Activated naive CD4-positive, alpha-beta T cell (primary cell): ENCODE measurements around the gene CENPM.

Experiments used
- DNase-seq, 4 experiments: peaks; one replicate each; lab custom pipeline; 2025; lab: John Stamatoyannopoulos, UW

Gene CENPM

DNA sequence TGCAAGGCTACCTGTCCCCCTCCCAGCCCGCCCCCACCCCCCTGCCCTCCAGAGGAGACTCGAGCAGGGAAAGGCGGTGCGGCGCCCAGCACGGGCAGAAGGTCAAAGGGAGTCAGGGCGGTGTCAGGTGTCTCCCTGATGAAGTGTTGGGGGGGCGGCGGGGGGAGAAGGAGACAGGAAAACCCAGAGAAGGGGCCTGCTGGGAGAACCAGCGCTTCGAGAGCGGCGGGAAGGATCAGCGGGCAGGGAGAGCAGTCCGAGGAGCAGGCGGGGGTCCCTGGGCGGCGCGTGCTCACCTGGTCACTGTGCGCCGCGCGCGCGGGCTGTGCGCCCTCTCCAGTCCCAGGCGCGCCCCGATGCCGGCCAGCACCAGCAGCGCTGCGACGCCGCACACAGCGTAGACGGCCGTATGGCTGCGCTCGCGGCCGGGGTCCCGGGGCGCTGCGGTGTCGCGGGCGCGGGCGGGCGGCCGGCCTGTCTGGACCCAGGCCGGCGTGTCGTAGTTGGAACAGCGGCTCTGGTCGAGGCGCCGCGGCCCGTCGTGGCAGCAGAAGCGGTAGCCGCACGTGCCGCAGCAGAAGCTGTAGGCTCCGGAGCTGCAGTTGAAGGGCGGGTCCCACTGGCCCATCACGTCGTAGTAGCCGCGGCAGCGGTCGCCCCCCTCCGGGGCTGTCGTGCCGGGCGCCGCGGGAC lies 33.0 kb downstream of the CENPM start:
- DNase-seq = no peak

DNA sequence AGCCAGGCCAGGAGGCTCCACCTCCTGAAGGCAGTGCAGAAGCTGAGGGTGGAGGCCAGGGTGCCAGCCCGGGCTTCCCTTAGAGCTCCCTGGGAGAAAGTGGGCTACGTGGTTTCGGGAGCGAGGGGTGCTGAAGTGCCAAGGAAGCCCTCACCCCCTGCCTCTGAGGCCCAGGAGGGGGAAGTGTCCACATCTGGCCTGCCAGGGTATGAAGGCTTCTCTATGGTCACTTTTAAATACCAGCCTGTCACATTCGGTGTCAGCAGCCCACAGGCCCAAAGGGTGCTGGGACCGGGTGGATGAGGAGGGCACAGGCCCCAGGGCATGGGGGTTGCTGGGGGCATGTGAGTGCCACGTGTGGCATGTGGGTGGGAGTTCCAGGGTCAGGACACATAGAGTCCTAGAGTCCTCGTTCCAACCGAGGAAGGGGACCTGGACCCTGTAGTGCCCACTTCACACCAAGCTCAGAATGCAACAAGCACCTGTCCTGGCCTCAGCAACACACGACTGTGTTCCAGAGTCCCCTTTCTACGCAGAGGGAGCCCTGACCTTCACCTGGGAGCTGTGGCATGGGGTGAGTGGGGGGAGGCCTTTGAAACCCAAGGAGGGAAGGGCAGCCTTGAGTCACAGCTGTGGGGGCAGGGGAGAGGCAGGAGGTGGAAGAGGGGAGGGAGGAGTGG lies 33.8 kb downstream of the CENPM start:
- DNase-seq = no peak

DNA sequence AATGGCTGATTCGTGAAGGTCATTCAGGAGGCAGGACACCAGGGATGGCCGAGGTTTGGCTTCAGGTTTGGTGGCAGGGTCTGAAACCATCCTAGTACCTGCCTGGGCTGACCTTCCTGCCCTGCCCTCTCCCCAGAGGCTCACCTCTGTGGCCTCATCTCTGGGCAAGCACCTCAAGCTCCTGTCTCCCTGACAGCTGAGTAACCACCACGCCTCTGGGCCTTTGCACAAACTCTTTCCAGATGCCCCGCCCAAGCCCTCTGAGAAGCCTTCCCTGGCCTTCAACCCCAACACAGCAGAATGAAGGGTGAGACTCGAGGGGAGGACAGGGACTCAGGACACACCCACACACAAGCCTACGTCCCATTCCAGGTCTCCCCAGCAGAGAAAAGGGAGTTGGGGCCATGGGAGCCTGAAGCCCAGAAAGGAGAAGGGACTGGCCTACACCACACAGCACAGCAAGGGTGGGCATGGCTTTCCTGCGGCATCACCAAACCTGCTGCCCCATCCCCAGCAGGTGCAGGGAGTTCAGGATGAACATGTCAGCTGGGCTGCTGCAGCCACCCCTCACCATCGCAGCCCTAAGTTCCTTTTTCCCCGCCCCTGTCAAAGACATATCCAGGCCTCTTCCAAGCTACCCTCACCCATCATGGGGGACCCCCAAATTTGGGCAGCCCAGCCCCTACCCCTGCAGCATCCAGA lies 34.5 kb downstream of the CENPM start:
- DNase-seq = no peak

DNA sequence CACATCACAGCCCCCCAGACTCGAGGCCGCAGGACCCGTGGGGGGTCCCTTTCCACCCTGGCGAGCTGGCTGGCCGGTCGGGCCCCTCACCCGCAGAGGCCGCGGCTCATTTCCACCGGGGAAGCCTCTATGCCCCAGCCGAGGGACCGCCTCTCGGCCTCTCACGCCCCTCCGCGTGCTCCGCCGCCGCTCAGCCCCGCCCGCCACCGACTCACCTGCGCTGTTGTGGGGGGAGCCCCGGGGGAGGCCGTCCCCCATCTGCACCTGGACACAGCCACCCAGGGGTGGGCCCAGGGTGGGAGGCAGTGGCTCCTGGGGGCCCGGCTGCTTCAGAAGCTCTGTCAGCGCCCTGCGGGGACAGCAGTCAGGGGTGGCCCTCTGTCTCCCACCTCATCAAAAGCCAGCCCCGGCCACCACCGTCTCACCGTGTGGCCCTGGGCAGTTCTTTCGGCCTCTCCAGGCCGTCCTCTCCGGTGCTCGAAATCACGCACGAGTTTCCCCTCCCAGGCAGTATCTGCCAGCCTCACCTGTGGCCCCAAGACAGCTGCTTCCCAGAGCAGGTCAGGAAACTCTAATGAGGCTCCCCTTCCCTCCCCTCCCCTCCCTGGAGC lies 35.8 kb downstream of the CENPM start:
- DNase-seq = peak in 1 of 4 experiments; percentile 18

DNA sequence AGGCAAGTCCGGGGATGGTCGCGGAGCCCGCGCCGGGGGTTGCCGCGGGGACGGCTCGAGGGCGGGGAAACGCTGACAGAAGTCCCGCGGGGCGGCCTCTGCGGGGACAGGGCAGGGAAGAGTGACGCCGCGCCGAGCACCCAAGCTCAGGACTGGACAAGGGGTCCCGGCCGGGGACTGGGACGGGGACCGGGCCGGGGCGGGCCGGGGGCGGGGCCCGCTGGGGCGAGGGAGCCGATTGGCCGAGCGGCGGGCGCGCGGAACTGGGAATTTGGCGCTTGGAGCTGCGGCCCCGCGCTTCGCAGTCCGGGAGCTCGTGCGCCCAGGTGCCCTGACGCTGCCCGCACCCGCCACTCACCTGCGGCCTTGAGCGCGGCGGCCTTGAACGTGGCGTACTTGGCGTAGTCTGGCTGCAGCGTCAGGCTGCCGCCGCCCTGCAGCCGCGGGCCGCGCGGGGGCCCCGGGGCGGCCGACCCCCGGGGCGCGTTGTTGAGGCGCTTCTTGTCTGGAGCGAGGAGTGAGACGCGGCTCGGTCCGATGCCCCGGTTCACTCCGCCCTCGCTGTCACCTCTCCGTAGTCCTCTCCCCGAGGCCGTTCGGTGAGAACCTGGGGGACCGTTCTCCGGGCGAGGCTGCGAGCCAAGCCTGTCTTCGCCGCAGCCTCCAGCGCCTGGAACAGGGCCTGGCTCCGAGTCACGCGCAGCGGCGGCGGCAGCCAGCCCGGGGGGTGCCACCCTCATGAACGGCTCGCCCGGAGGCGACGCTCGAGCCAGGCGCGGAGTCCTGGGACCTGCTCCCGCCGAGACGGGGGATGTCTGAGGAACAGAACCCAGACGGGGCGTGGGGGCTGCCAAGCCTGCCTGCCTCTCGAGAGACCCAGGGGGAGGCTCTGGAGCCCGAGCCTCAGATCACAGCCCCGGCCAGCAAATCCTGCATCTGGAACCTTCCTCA lies 36.6 kb downstream of the CENPM start:
- DNase-seq = peak in 1 of 4 experiments; percentile 24

DNA sequence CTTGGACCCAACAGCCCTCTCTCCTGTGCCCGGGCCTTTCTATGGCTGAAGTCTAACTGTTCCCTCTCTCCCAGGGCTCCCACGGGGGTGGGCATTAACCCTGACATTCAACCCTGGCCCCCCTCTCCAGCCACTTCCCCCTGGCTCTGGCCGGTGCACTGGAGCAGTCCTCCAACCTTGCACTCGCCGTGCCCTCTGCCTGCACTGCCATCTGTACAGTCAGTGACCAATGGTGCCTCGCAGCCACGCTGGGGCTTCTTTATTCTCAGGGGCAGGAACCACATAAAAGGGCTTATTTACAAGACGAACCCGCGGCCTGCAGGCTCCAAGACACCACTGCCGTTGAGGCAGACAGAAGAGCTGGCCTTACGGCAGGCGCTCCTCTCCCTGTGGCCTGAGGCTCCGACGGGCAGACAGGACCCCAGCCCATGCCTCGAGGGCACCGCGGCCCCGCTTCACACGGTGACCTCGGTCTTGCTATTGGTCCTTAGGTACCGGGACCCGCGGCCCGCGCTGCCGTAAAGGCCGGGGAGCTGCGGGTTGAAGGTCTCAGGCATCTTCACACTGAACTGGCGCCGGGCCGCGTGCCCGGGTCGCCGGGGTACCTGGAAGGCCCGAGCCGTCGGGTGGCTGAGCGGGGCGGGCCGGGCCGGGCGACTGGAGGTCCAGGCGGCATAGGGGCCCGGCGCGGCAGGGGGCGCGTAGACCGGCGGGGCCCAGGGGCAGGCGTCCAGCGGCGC lies 37.5 kb downstream of the CENPM start:
- DNase-seq = no peak

DNA sequence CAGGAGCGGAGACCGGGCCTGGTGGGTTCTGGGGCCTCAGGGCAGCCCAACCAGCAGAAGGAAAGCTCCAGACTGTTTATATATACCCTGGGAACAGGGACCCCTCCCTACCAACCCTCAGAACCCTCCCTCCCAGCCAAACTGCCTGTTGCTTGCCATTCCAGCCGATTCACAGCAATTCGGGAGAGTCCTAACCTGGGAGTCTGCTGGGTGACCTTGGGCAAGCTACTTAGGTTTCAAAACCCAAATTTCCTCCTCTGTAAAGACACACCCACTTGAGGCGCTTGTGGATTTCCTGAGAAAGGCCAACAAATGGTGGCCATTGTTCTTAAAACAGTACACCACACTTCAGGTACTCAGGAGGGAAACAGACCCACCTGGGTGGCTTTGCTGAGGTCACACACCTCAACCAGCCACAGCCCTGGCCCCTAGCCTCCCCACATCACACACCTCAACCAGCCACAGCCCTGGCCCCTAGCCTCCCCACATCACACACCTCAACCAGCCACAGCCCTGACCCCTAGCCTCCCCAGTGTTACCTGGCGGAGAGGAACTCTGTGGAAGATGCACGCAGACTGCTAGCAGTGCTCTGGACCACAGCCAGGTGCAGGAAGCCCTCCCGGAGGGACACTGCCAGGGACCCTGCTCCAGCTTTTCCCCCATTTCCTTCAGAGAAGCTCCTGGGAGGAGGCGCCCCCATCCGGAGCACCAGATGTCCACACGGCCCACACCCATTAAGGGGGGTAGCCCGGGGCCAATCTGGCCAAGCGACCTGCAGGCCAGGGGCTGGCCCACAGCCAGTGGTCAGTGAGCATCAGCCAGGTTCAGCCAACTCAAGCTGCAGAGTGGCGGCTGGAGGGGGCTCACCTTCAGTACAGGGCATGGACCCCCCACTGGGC lies 38.3 kb downstream of the CENPM start:
- no peak for DNase-seq

DNA sequence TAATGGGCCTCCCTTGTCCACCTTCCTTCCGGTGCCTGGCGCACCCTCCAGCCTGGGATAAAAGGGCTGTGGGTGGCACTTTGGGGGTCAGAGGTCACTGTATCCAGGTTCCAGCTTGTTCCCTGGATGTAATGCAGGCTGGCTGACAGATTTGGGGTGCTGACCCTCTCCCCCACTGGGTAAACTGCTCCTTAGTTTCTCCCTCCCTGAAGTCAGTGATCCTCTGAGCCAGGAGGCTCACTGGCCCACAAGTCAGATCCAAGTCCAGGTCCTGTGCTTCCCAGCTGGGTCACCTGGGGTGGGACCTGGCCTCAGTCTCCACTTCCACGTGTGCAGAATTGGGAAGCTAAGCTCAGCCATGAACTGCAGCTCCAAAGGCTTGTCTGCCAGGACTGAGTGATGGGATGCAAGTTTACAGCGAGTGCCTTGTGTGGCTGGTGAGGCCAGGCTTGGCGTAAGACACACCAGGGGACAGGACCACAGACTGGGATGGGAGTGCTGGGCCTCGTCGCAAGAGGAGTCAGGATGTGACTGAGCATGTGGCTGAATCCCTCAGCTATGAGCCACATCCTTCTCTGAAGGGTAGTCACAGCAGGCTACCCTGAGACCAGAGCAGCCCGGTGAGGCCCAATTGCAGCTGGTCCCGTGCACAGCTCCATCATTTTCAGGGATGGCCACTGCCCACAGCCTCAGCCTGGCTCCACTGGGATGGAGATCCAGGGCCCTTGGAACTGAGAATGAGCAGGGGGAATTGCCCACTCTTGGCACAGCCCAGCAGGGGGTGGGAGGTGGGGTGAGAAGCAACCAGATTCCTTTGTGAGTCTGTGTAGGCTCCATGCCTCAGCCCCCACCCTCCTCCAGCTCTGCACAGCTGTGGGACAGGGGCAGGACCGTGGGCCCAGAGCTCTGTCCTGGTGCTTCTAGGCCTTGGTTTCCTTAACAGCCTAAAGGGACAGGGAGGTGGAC lies 39.2 kb downstream of the CENPM start:
- DNase-seq = no peak

DNA sequence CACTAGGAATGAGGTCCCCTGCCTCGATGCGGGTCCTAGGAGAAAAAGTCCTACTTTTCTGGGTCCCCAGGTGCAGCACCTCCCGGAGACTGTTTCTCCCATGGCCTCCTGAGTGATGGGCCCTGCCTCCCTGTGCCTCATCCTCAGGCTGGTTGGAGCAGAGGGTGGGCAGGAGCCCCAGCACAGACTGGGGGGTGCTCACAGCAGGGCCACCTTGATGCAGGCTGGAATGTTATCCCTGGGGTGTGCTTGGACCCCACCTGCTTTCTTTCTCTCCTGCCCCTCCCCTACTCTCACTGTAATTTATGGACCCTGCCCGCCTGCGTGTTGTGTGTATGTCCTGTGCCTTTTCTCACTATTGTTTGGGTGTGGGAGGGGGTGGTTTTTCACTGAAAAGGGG lies 40.1 kb downstream of the CENPM start:
- no peak for DNase-seq

DNA sequence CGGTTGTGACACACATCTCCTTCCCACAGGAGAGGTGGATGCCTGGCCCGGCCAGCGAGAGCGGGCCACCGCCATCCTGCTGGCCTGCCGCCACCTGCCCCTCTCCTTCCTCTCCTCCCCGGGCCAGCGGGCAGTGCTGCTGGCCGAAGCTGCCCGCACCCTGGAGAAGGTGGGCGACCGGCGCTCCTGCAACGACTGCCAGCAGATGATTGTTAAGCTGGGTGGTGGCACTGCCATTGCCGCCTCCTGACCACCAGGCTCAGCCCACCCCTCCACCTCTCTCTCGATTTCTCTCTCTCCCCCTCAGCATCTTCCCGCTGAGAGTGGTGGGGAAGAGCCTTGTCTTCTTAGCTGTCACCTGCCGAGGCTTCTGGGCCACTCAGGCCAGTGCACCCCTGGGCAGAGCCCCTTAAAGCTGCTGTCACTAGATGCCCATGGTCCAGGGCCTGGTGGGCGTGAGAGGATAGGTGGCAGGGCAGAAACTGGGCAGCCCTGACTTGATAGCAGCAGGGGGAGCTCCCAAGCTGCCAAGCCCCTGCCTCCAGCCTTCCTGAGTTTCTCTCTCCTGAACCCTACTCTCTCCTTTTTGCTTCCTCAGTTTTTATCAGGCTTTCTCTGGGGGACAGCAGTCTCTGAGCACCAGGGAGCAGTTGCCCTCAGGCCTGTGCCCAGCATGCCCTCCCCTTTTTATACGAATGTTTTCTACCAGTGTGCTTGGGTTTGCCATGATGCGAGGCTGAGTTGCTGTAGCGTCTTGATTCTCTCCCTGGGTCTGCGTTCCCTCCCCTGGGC lies 41.3 kb downstream of the CENPM start:
- DNase-seq = no peak

DNA sequence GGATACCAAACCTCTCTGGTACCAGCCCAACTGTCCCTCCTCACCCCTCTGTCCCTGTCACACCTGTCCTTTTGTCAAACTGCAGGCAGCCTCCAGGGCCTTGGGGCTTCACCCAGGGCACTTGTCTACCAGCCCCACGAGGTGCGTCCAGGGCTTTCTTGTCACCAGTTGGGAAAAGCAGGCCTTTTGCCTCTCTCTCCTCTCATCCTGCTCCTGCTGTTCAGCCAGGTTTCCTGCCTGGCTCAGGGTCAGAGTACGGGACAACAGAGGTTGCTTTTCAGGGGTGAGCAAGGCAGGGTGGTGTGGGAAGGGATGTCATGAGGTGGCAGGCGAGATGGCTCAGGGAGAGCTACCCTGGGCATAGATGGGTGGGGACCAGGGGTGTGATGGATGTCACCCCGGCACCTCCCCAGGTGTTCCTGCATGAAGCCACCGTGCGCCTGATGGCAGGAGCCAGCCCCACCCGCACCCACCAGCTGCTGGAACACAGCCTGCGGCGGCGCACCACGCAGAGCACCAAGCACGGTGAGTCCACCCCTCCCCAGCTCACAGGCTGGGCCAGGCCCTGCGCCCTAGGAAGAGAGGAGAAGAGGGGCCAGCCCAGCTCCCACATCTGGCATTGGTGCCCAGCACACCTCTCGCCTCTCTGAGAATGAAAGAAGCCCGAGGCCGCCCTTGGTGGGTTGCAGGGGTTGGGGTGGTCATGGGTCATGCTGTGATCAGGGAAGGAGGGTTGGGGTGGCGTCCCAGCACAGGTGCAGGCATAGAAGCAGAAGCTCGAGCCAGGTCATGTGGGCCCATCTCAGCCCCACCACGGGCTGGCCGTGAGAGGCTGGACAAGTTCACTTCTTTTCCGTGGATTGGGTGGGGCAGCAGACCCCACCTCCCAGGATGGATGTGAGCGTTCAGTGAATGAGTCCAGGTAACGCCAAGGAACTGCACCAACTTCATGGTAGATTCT lies 42.2 kb downstream of the CENPM start:
- DNase-seq = no peak

DNA sequence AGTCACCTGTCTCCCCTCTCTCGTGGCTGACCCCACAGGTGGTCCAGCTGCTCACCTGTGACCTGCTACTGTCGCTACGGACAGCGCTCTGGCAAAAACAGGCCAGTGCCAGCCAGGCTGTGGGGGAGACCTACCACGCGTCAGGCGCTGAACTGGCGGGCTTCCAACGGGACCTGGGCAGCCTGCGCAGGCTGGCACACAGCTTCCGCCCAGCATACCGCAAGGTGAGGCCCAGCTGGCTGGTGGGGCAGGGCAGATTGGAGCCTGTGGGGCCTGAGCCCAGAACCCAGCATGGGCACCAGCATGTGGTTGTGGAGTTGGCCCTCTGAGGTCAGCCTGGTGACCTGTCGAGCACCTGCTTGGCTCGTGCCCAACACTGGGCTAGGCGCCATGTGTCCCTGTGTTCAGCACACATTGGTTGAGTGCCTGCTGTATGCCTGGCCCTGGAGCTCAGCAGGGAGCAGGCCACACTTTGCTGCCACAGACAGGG lies 44.0 kb downstream of the CENPM start:
- DNase-seq = no peak

DNA sequence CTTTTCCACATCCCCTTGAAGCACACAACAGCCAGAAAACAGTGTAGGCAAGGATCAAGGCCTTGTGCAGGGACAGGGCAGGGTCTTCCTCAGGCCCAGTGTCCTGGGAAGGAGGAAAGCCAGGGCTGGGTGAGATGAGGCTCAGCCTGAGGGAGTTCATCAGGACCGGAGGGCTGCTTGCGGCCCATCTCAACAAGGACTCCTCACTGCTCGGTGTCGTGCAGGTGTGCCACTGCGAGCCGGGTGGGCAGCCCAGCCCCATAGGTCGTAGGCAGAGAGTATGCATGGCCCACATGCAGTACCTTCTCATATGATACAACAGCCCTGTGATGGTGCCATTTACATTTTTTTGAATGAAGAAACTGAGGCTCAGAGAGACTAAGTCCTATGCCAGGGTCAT lies 44.9 kb downstream of the CENPM start:
- DNase-seq = no peak

DNA sequence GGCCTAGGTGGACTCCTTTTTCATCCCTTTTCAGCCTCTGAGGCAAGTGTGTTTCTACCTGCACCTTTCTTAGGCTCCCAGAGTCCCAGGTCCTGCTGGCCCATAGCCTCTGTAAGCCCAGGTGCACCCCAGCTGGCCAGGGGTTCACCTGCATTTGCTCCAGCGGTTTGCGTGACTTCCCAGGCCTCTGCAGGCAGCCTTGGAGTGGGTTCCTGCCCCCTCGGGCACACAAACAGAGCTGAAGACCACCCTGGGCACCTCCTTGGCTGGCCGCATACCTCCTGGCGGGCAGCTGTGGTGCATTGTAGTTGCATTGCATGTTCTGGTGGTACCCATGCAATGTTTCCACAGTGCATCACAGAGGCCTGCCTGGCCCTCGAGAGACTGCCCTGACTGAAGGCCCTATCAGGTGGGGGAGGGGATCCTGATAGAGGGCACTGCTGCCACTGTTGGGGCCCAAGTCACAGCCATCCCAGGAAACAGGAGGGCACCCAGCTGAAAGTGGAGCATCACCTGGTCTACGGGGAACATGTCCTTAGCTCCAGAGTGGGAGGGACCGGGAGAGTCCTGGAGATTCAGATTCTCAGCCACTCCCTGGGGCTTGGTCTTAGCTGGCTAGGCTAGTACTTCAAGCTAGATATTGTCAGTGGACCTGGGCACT lies 46.2 kb downstream of the CENPM start:
- no peak for DNase-seq

DNA sequence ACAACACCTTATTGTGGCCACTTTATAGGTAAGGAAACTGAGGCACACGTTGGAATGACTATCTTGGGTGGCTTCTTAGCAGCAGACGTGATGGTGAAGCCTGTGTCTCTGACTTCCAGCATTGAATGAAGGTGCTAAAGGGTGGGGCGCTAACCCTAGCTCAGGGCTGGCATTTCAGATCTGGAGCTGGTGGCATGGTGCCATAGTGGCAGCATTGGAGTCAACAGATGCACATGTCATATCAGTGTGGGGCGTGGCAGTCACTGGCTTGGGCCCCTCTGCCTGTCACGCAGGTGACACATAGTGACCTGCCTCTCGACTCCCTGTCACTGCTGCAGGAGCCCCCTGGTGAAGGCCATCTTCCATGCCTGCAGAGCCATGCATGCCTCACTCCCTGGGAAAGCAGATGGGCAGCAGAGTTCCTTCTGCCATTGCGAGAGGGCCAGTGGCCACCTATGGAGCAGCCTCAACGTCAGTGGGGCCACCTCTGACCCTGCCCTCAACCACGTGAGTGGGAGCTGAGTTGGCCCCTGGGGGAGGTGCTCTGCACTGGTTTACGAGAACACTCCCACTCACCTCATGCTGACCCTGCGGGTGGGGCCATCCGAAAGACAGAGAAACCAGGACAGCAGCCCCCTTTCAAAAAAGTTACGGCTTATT lies 46.8 kb downstream of the CENPM start:
- no peak for DNase-seq
